ENCODE data around the gene NAA10.

GRCh38 chrX:153934148-153934761, 582 bp downstream of the NAA10 start:
- TF ChIP-seq POLR2A (IDR thresholded peaks at IDR 0.05; ENCODE audit: low read depth, low read length), result no peak
- no peak for TF ChIP-seq POLR2AphosphoS5 (IDR thresholded peaks at IDR 0.05; ENCODE audit: low read depth, low read length)

Data from GM12892 (cell line).